Measurements from ENCODE around the gene MMAB. TPM values are rescaled to one million over a fixed set of nuclear protein-coding genes. Genes with fewer than 3 reads are reported as not detected.
"Not testable (repeated sequence)": the region's sequence is repeated elsewhere in the genome, so short reads cannot be mapped to it uniquely, and the experiment has no call there.

The MMAB gene
- polyA plus RNA-seq, 5 donors = 22.7 to 36.2 (median 26.5) TPM

DNA sequence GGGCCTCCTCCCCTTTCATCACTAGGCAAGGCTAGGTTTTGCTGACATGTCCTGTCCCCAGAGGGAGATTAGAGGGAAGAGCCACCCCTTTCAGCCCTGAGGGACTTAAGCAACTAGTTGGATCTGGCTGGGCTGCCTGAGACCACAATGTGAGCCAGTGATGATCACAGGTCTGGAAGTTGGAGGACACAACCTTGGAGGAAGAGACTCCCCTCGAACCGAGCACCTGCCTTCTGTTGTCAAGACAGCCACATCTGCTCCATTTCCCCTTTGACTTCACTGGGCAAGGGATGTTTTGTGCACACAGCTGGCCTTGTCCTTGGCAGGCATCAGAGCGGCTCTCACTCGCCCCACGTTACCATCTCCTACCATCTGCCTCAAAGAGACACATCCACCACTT lies 31.7 kb upstream of the MMAB start:
- DNase-seq = no peak

DNA sequence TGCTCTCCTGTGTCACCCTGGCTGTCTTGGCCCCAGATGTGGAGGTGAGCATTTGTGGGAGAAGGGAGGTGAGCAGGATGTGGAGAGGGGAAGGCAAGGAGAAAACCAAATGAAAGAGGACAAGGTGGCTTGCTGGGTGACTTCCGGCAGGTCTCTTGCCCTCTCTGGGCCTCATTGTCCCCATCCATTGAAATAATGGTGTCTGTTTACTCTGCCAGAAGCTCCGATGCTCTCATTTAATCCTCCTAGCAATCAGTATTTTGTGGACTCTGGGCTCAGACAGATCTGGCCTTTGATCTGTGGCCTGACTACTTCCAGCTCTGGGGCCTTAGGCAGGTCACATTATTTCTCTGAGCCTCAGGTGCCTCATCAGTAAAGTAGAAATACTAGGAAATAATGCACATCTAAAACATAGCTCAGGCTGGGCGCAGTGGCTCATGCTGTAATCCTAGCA lies 30.9 kb upstream of the MMAB start:
- DNase-seq = no peak

DNA sequence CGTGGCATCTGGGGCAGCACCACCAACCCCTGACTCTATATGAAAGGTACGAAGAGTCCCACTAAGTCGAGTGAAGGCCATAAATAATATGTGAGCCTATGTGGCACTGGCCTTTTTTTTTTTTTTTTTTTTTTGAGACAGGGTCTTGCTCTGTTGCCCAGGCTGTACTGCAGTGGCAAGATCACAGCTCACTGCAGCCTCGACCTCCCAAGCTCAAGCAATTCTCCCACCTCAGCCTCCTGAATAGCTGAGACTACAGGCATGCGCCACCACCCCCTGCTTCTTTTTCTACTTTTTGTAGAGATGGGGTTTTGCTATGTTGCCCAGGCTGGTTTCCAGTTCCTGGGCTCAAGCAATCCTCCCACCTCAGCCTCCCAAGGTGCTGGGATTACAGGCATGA lies 28.8 kb upstream of the MMAB start:
- not testable (repeated sequence) for DNase-seq

DNA sequence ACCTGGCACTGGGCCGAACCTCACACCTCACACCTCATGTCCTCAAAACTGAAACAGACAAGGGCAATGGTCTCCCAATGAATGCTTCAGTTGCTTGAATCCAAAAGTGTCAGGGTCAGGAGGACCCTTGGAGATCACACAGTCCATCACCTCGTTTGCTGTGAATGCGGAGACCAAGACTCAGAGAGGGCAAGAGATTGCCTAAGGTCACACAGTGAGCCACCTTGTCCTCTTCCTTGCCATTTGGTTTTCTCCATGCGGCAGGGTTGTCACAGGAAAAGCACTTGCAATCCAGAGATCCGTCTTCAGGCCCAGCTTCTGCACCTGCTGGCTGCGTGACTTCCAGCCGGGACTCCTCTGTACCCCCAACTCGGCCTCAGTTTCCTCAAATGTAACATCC lies 28.3 kb upstream of the MMAB start:
- no peak for DNase-seq

DNA sequence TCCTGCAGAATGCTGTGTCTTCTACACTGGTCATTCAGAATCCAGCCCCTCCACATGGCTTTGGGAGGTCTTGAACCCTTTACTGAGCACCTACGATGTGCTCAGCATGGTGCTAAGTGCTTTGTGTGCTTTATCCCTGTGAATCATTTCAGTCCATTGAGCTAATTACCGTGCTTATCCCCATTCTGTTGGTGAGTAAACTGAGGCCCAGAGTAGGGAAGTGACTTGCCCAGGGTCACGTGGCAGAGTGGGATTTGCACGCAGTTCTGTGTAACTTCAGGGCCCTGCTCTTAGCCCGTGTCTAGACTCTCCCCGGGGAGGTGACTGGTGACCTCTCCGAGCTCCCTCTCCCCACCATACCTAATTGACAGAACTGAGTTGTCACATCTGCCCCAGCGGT lies 27.7 kb upstream of the MMAB start:
- DNase-seq = no peak

DNA sequence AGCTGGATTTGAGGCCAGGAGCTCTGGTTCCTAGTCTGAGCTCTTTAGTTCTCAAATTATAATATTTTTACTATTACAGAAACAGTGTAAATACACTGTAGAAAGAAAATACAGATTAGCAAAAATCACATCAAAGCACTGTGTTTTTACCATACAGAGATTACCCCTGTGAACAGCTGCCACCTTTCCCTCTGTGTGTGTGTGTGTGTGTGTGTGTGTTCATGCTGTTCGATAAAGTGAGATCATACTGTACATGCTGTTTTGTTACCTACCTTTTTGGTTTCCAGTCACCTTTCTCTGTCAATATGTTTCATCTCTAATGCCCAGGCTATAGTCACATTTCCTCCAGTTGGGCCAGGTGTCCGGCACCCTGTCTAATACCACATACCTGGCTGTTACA lies 27.2 kb upstream of the MMAB start:
- no peak for DNase-seq

DNA sequence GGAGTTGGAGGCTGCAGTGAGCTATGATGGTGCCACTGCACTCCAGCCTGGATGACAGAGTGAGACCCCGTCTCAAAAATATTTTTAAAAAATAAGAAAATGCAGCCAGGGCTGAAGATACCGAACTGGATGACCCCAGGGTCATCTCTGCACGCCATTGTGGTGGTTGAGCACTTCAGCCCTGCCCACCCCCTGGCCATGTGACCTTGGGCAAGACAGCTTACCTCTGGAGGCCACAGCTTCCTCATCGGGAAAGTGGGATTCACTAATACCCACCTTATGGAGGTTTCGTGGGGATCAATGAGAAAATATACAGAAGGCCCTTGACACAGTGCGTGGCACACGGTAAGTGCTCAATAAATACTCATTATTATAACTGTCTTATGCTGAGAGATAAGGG lies 25.8 kb upstream of the MMAB start:
- DNase-seq = no peak

DNA sequence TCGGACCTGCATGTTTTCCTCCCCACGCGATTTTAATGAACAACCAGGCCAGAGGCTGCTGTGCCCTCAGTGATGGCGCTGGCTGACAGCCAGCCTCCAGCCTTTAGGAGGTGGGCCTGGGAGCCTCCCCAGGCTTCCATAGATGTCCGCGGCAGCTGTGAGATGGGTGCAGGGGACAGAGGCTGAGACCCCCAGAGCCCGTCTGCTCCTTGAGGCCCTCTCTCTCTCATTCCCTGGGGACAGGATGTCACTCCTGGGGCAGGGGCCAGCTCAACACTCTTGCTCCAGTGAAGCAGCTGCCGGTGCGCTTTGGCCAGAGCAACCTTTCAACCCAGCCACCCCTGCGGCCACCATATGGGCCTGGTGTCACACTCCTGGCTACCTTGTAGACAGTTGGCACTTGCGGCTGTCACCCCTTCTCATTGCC lies 25.1 kb upstream of the MMAB start:
- DNase-seq = no peak

DNA sequence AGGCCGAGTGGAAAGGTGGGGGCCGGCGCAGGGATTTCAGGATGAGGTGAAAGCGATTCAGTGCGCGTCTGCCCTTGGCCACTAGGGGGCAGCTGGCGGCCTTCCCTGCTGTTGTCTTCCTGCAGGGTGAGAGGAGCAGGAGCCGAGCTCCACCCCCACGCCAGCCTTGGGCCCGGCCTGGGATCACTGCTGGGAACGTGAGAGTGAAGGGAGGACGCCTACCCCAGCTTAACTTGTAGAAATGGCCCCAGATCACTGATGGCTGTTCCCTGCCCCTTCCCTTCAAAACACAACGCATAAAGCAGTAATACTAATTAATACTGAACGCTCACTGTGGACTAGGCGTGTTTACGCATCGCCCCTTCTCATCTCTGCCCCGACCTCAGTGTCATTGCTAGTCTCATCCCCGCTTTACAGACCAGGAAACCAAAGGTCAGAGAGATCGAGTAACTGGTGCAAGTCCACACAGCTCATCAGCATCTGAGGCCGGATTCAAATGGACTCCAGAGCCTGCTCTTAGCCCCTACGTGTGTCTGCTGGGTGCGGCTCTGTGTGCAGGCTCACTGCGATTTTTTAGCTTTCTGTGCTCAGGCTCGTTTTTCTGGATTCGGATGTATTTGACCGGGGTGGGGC lies 24.6 kb upstream of the MMAB start:
- peak; percentile 70 to 81 for DNase-seq

DNA sequence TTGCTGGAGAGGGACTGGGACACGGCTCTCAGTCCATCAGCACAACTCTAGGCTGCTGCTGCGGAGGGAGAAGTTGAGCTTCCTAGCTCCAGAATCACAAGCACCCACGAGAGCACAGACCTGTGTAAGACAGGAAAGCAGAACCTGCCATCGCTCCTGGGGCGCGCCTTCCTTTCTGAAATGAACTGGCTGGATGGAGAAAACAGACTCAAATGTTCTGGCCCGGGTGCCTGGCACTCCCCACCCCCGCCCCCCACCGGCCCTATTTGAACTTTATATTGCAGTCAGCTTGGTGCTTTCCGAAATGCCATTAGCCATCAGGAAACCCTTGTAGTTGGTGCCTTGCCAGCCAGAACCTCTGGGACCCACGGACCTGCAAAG lies 24.1 kb upstream of the MMAB start:
- no peak for DNase-seq

DNA sequence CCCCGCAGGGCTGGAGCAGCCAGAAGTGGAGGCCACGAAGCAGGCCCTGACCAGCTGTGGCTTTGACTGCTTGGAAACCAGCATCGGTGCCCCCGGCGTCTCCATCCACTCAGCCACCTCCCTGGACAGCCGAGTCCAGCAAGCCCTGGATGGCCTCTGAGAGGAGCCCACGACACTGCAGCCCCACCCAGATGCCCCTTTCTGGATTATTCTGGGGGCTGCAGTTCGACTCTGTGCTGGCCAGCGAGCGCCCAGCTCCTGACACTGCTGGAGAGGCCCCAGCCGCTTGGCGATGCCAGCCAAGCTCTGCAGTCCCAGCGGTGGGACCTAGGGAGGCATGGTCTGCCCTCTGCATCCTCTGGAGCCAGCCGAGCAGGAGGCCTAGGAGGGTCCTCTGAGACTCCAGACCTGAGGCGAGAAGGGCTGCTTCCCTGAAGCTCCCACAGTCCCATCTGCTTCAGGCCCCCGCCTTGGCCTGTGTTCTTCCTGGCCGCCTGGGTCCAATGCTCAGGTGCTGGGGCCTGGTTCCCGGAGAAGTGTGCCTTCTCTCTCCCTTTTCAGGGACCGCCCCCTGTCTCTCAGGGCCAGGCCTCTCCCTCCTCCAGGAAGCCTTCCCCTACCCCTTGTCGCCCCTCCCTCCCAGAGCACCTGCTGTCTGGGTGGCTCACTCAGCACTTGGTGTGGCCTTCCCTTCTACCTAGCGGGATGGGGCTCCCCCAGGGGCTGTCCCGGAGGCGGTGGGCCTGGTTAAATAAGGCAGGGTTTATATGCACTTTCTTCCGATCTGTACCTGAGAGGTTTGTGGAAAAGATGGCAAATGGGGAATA lies 23.3 kb upstream of the MMAB start:
- DNase-seq = no peak

DNA sequence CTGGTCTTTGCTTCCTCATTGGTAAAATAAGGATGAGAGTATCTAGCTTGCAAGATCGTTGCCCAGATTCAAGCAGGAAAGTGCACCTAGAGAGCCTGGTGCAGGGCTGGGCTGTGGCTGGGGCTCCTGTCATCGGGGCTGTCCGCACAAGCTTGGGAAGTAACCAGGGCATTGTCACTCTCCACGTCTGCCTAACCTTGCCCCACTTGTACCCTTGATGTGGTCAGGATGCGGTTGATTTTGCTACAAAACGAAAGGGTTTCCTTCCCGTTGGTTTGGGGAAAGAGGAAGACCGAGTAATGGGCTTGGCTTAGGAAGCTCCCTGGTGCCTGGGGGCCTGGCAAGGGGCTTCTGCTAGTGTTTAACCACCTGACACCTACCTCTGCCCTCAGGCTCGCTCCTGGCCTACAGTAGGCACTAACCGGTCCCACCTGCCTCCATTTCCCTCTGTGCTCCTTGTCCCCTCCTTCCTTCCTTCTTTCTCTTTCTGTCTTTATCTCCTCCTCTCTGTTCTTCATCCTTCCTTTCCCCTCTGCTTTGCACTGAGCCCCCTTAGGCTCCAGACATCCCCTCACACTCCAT lies 22.1 kb upstream of the MMAB start:
- no peak for DNase-seq

DNA sequence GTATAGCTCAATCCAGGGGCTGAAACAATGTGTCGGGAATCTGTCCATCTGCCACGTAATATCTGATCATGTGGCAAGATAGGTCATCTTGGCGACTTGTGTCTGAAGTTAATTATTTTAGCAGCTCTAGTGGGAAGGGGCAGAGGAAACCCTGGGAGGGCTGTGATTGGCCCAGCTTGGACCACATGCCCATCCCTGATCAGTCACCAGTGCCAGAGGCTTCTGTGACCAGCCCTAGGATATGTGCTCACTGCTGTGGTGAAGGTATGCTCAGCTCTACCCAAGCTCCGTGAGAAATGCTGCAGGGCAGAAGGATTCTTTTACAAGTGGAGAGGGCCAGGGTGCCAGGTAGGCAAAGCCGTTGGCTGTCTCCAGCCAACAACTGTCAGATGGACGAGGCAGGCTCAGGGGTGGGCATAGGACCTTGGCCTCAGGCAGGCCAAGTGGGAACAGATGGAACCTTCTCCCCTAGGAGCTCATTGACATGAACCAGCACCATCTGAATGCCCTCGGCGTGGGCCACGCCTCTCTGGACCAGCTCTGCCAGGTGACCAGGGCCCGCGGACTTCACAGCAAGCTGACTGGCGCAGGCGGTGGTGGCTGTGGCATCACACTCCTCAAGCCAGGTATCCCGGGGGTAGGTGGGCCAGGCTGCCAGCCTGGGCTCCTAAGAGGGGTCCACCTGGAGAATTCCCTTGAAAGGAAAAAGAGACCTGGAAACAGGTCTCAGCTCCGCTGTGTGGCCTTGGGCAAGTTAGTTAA lies 21.4 kb upstream of the MMAB start:
- no peak for DNase-seq

DNA sequence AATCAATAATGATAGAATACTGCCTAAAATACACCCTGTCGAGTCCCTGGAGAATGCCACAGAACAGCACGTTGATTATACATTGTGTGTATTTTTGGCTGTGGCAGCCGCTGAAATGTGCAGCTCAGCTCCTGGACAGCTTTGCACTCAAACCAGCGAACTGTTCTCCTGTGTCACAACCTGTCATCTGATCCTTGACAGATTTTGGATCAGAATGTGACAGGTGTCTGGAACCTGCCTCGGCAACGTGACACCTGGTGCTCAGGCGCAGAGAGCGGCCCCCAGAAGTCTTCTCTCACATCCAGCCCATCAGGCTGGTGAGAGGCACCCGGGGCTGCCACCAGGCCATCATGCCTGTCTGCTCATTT lies 19.6 kb upstream of the MMAB start:
- DNase-seq = no peak

DNA sequence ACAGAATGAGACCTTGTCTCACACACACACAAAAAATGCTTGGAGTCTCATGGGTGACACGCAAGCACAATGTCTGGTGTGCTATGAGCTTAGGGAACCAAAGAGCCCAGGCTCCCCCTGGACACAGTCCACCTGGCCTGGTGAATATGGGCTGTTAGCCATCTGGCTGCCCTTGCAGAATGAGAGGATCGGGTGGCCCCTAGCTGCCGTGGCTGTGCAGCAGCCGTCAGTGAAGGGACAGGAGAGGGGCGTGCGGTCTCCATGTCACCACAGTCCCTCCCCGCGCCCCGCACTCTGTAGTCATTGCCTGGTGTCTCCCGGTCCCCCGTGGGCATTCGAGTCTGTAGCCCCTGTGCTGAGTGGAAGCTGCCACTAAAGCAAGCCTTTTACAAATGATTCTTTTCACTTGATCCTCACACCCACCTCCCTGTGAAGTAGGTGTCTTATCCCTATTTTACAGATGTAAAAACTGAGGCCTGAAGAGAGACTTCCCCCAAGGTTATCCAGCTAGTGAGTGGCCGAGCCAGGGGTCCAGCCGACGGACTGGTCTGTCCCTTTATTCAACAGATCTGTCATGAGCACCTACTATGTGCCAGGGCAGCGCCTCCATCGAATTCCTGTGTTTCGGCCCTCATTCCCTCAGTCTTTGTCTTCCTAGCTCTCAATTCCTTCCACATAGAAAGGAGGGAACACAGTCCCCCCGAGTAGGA lies 19.0 kb upstream of the MMAB start:
- no peak for DNase-seq

DNA sequence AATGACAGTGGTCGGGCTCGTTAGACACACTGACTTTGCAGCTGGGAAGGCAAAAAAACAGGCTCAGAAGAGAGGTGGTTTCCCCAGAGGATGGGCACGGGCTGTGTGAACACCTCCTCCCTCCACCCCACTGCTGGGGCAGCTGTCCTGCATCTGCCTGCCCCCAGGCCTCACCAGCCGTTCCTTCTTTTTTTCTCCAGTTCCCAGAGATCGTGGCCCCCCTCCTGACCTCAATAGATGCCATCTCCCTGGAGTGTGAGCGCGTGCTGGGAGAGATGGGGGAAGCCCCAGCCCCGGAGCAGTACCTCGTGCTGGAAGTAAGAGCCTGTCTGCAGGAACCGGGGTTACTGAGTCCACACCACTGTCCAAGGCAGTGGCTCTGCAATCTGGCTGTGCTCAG lies 17.7 kb upstream of the MMAB start:
- DNase-seq = no peak

DNA sequence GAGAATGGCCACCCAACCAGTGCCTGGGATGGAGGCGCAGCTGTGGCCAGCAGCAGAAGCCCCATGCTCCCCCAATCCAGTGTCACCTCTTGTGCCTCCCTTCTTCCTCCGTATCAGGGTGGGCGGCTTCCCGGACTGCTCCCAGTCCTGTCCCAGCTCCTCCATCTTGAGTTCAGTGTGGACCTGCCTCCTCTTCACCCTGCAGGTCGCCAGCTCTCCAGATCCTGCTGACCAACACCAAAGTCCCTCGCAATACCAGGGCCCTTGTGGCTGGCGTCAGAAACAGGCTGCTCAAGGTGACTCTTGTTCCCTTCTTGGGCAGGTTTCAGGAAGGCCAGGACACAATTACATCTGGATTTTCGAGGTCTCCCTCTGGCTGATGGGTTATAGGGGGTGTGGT lies 17.3 kb upstream of the MMAB start:
- no peak for DNase-seq

DNA sequence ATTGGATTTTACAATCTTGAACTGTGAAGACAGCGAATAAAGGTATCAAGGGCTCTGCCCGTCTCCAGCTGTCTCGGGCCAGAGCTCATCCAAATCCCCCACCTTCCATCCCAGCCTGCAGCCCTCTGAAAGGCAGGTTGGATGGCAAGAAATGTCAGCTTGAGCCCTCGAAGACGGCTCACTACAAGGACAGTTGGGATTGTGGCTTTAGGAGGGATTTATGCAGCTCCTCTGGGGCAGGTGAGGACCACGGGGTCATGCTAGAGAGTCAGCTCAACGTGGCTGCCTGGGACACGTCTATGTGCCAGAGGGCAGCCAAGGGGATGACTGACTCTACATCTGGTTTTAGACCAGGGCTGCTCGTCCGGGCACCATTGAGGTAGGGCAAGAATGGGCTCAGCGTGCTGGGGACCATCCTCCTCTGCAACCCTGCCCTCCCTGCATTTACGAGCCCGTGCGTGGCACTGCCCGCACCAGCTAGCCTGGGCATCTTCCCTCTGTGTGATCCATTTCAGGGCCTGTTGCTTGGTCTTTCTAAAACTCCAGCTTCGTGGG lies 16.5 kb upstream of the MMAB start:
- no peak for DNase-seq

DNA sequence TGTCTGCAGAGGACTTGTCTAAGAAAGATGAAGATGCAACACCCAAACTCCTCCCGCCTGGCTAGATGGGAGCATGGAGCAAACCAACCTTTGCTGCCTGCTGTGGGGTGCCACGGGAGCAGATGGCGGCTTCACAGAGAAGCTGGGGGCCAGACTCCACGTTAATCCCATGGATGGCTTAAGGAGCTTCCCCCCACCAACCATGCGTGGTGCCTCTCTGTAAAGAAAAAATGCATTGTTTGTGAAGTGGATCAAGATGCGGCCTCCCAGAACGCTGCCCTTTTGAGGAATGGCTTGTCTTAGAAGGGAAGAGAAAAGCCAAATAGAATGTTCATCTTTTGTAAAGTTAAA lies 15.9 kb upstream of the MMAB start:
- no peak for DNase-seq

DNA sequence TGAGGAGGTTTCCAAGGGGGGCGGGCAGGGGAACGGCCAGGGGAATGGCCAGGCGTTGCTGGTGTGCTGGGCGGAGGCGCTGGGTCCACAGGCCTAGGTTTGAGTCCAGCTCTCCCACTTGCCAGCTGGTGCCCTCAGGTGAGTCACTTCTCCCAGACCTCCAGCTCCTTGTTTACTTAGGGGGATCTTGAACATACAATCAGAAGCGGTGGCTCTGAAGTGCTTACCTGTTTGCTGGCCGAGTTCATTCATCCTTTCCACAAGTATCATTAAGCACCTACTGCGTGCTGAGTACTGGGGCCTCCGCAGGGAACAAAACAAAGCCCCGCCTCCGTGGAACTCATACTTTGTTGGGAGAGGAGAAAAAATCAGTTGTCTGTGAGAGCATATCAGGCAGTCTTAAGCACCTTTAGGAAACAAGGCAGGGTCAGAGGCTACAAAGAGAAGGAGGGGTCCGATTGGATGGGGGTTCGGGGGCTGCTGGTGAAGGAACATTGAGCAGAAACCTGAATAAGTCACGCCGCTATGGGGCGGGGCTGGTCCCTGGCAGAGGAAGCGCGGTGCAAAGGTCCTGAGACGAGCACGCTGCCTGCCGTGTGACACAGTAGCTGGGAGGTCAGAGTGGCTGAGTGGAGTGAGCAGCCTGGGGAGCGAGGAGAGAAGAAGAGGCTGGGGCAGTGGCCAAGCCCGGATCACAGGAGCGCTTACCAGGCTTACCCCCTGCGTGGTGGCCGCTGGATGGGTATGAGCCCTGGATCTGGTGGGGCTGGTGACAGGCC lies 15.3 kb upstream of the MMAB start:
- DNase-seq = no peak

DNA sequence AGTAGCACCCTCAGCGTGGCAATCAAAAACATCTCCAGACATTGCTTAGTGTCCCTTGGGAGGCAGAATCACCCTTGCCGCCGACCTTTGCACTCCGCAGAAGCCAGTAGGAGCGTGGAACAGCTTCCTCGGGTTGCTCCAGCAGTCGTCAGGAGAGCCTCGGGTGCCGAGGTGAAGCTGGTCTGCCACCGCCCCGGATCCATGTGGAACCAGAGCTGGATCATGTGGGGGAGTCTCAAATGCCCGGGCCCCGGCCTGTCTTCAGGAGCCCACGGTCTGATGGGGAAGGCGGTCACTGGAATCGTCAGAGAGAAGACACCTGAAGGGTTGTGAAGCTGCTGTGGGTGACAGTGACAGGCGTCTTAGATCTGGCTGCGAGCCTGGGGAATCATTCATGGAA lies 14.6 kb upstream of the MMAB start:
- DNase-seq = no peak
